ENCODE results near the gene TRIM50. TPM values are rescaled to one million over a fixed set of nuclear protein-coding genes. Genes with fewer than 3 reads are reported as not detected.
"Not testable (repeated sequence)": the region's sequence is repeated elsewhere in the genome, so short reads cannot be mapped to it uniquely, and the experiment has no call there.

The TRIM50 gene
- total RNA-seq, 1 donor from 2014 or later: 0.33 TPM

- no peaks in the 10 kb centered on the region for H3K9me3 ChIP-seq (replicated peaks)
- TF ChIP-seq CTCF (IDR thresholded peaks at IDR 0.05; ENCODE audit: borderline replicate concordance): no peak
- no peak overlapping the region for H3K27ac ChIP-seq (replicated peaks)
- H3K4me3 ChIP-seq: no peak overlapping the region
- intact Hi-C loops (cut with micrococcal nuclease): no loop called here
- H3K36me3 ChIP-seq: no peaks in the 10 kb centered on the region
- no peaks in the 10 kb centered on the region for H3K4me1 ChIP-seq
- H3K27me3 ChIP-seq (ENCODE audit: low read depth): peaks cover 27% of the 10 kb centered on the region
- no peak for DNase-seq
Observed at GRCh38 chr7:73366990-73367389, 39.1 kb upstream of the TRIM50 start.

GRCh38 chr7:73366127-73366526, 38.2 kb upstream of the TRIM50 start:
- H3K9me3 ChIP-seq (replicated peaks): no peaks in the 10 kb centered on the region
- intact Hi-C loops (cut with micrococcal nuclease): no loop called here
- no peak for DNase-seq
- no peaks in the 10 kb centered on the region for H3K36me3 ChIP-seq
- TF ChIP-seq CTCF (IDR thresholded peaks at IDR 0.05; ENCODE audit: borderline replicate concordance): no peak
- no peak overlapping the region for H3K27ac ChIP-seq (replicated peaks)
- H3K4me3 ChIP-seq: no peak overlapping the region
- no peaks in the 10 kb centered on the region for H3K4me1 ChIP-seq
- H3K27me3 ChIP-seq (ENCODE audit: low read depth): peaks cover 27% of the 10 kb centered on the region

DNA sequence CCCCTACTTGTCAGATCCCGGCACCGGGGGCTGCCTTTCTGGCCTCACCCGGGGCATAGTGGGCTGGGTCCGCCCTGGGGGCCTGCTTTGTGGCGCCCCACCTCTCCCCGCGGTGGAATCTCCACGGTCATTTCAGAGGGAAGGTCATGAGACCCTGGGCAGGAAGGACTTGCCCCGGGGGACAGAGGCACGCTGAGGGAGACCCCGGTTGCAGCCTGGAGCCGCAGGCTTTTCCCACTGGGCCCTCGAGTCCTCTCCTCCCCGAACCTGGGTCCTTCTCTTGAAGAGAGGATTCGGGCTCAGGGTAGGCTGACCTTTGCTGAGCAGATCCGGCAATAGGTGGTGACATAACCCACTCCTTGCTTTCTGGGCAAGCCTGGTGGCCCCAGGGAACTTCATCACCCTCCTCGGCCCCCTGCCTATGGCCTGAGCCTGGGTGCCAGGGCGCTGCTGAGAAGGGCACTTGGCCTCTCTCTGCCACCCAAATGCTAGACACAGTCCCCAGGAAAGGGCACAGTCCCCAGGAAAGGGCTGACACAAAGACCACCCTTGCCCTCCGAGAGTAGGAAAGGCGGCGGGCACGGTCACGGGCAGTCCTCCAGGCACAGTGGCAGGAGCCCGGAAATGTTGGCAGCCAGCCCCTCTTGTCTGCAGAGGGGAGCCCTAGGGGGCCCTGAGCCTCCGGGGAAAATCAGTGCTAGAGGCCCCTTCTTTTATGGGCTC, 36.3 kb upstream of the TRIM50 start:
- H3K36me3 ChIP-seq: no peaks in the 10 kb centered on the region
- H3K9me3 ChIP-seq (replicated peaks): no peaks in the 10 kb centered on the region
- H3K4me3 ChIP-seq: no peak overlapping the region
- intact Hi-C loops (cut with micrococcal nuclease): no loop called here
- no peak for TF ChIP-seq CTCF (IDR thresholded peaks at IDR 0.05; ENCODE audit: borderline replicate concordance)
- no peak overlapping the region for H3K27ac ChIP-seq (replicated peaks)
- DNase-seq: no peak
- no peaks in the 10 kb centered on the region for H3K4me1 ChIP-seq
- peaks cover 27% of the 10 kb centered on the region for H3K27me3 ChIP-seq (ENCODE audit: low read depth)

- intact Hi-C loops (cut with micrococcal nuclease): no loop called here
- Histone ChIP-seq H3K27me3 (ENCODE audit: low read depth) (peaks cover 27% of the 10 kb centered on the region), H3K4me1 (peaks cover 3% of the 10 kb centered on the region), H3K9me3 (replicated peaks) (no peaks in the 10 kb centered on the region), H3K4me3 (no peak overlapping the region), H3K27ac (replicated peaks) (no peak overlapping the region), H3K36me3 (no peaks in the 10 kb centered on the region)
- no peak for TF ChIP-seq CTCF (IDR thresholded peaks at IDR 0.05; ENCODE audit: borderline replicate concordance)
- DNase-seq: no peak
Observed at GRCh38 chr7:73363225-73364005, 35.5 kb upstream of the TRIM50 start.

GRCh38 chr7:73360590-73360989, 32.7 kb upstream of the TRIM50 start:
- H3K4me3 ChIP-seq; DNase-seq; H3K27me3 ChIP-seq (ENCODE audit: low read depth); H3K36me3 ChIP-seq; intact Hi-C loops (cut with micrococcal nuclease); H3K9me3 ChIP-seq (replicated peaks); H3K27ac ChIP-seq (replicated peaks): not testable (repeated sequence)
- peaks cover 13% of the 10 kb centered on the region for H3K4me1 ChIP-seq

Measured in left ventricle myocardium inferior (tissue), 1 donor.